Neural crest cell (in vitro differentiated cells): ENCODE results near the gene ACP3. TPM values are rescaled to one million over a fixed set of nuclear protein-coding genes. Genes with fewer than 3 reads are reported as not detected.

Experiments
- DNase-seq: peaks from one replicate; pipeline ENCODE4 v3.0.0; 2021; ENCODE audit warnings: low read depth, mixed read lengths, low spot score
- H3K27ac Mint-ChIP-seq: one replicate; pipeline ENCODE4 v1.8.0; 2021; ENCODE audit warnings: mild to moderate bottlenecking, mixed read lengths; ENCODE audit not compliant: unreplicated experiment
- H3K27me3 Mint-ChIP-seq: 2 replicates; pipeline ENCODE4 v1.8.0; 2021; ENCODE audit warnings: low read depth, mild to moderate bottlenecking, mixed read lengths
- H3K36me3 Mint-ChIP-seq: 2 replicates; pipeline ENCODE4 v1.8.0; 2021; ENCODE audit warnings: low read depth, mild to moderate bottlenecking, mixed read lengths
- H3K4me1 Mint-ChIP-seq: 2 replicates; pipeline ENCODE4 v1.8.0; 2021; ENCODE audit warnings: mixed read lengths
- H3K4me3 Mint-ChIP-seq: one replicate; pipeline ENCODE4 v1.8.0; 2021; ENCODE audit warnings: mild to moderate bottlenecking, mixed read lengths
- H3K9me3 Mint-ChIP-seq: 2 replicates; pipeline ENCODE4 v1.8.0; 2021; ENCODE audit warnings: mixed read lengths
- total RNA-seq: library from RNA; stranded (reverse); gene quantifications from 2 replicates; pipeline ENCODE4 v1.2.1, GENCODE V29; 2021
- TF ChIP-seq, protein P1 (sequence below): fragments of 200-600 bp; sonication (generic); conservative IDR thresholded peaks from 2 replicates; pipeline ENCODE4 v1.5.0; 2021; ENCODE audit warnings: antibody characterized with exemption, mild to moderate bottlenecking

The ACP3 gene
- total RNA-seq, 1 donor from 2014 or later = not detected

DNA sequence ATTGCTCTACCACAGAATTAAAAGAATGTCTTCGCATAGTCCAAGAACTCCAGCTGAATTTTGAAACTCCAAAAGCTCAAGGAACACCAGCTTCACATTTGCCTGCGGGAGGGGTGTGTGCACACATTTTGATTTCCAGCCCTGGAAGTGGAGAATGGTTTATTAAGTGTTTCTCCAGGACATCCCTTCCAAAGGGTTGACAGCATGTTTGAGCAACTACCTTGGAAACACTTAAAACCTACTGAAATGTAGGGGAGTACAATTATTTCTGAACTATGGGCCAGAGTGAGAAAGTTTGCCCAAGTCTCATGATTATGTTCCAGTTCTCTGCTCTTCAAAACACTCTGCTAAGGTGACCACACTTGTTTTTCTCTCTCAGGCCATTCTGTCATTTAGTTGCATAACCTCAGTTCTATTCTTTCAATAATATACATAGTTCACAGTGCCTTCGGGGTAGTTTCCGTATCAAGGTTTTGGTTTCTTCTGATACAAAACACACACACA is 7.9 kb downstream of the ACP3 start:
- DNase-seq = no peak
- Mint-ChIP-seq H3K27me3 (peaks cover 14% of the 10 kb centered on the region), H3K27ac (no peak overlapping the region), H3K9me3 (no peaks in the 10 kb centered on the region), H3K4me3 (no peak overlapping the region), H3K36me3 (no peaks in the 10 kb centered on the region), H3K4me1 (no peaks in the 10 kb centered on the region)
- TF ChIP-seq, protein P1, sequence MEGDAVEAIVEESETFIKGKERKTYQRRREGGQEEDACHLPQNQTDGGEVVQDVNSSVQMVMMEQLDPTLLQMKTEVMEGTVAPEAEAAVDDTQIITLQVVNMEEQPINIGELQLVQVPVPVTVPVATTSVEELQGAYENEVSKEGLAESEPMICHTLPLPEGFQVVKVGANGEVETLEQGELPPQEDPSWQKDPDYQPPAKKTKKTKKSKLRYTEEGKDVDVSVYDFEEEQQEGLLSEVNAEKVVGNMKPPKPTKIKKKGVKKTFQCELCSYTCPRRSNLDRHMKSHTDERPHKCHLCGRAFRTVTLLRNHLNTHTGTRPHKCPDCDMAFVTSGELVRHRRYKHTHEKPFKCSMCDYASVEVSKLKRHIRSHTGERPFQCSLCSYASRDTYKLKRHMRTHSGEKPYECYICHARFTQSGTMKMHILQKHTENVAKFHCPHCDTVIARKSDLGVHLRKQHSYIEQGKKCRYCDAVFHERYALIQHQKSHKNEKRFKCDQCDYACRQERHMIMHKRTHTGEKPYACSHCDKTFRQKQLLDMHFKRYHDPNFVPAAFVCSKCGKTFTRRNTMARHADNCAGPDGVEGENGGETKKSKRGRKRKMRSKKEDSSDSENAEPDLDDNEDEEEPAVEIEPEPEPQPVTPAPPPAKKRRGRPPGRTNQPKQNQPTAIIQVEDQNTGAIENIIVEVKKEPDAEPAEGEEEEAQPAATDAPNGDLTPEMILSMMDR = no peak

DNA sequence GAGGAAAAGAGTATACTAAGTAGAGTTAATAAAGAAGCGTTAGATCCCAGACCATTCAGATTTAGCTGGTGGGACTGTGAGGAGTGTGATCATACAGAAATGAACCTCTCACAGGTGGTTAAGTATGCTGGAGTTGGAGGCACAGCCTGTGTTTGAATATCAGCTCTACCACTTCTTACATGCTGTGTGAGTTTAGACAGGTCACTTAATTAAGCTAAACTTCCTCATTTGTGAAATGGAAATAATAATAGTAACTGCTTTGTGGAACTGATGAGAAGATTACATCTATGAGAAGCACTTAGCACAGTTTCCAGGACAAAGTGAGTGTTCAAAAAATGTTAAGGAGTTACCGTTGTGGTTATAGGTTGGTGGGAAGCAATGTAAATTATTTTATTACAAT is 8.4 kb downstream of the ACP3 start:
- DNase-seq = no peak
- Mint-ChIP-seq H3K36me3 (no peaks in the 10 kb centered on the region), H3K9me3 (no peaks in the 10 kb centered on the region), H3K27ac (no peak overlapping the region), H3K27me3 (peaks cover 14% of the 10 kb centered on the region), H3K4me1 (no peaks in the 10 kb centered on the region), H3K4me3 (no peak overlapping the region)
- TF ChIP-seq, protein P1 = no peak

DNA sequence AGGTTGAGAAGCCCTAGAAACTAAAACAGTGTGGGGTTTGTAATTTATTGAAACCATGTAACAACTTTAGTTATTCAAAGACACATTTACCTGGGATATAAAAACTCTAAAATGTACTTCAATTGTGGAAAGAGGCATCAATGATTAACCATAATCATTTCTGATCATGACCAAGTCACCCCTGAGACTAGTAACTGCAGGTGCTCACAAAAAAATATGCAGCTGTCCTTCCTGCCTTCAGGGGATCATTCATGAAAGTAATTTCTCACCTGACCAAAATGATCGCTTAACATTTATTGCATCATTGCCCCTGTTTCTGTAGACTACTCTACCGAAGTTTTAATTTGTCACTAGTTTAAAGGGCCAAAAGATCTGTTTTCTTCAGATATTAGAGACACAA is 9.0 kb downstream of the ACP3 start:
- peaks cover 14% of the 10 kb centered on the region for H3K27me3 Mint-ChIP-seq
- DNase-seq = no peak
- H3K9me3 Mint-ChIP-seq = no peaks in the 10 kb centered on the region
- H3K36me3 Mint-ChIP-seq = no peaks in the 10 kb centered on the region
- H3K4me1 Mint-ChIP-seq = no peaks in the 10 kb centered on the region
- TF ChIP-seq, protein P1 = no peak
- no peak overlapping the region for H3K27ac Mint-ChIP-seq
- H3K4me3 Mint-ChIP-seq = no peak overlapping the region

DNA sequence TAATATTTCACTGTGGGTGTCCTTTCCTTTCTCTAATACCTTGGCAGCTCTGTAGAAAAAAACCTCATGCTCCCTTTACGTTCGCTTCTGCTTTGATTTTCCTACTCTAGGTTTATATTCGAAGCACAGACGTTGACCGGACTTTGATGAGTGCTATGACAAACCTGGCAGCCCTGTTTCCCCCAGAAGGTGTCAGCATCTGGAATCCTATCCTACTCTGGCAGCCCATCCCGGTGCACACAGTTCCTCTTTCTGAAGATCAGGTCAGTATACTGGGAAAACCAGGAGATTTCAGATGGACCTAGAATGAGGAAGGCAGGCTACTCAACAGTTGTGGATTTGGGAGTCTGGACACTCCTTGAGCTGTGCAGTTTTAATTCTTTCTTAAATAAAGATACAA is 14.9 kb downstream of the ACP3 start:
- no peak for DNase-seq
- H3K27ac Mint-ChIP-seq = peak overlapping the region; percentile 13
- H3K9me3 Mint-ChIP-seq = no peaks in the 10 kb centered on the region
- peaks cover 2% of the 10 kb centered on the region for H3K27me3 Mint-ChIP-seq
- TF ChIP-seq, protein P1 = no peak
- no peaks in the 10 kb centered on the region for H3K36me3 Mint-ChIP-seq
- no peaks in the 10 kb centered on the region for H3K4me1 Mint-ChIP-seq
- H3K4me3 Mint-ChIP-seq = no peak overlapping the region

- no peaks in the 10 kb centered on the region for H3K4me1 Mint-ChIP-seq
- no peaks in the 10 kb centered on the region for H3K36me3 Mint-ChIP-seq
- DNase-seq = no peak
- no peak overlapping the region for H3K4me3 Mint-ChIP-seq
- H3K9me3 Mint-ChIP-seq = no peaks in the 10 kb centered on the region
- TF ChIP-seq, protein P1 = no peak
- H3K27ac Mint-ChIP-seq = no peak overlapping the region
- peaks cover 2% of the 10 kb centered on the region for H3K27me3 Mint-ChIP-seq
These were observed 15.3 kb downstream of the ACP3 start for GRCh38 chr3:132332508-132332907.

- Mint-ChIP-seq H3K27me3 (peaks cover 24% of the 10 kb centered on the region), H3K9me3 (no peaks in the 10 kb centered on the region), H3K27ac (no peak overlapping the region), H3K4me3 (no peak overlapping the region), H3K4me1 (no peaks in the 10 kb centered on the region), H3K36me3 (no peaks in the 10 kb centered on the region)
- no peak for DNase-seq
- TF ChIP-seq, protein P1 = no peak
These were observed 24.5 kb downstream of the ACP3 start for GRCh38 chr3:132341746-132342145.
